GM21619 (cell line): ENCODE data around the gene GSDME.

Experiments used
- ATAC-seq: cut with Tn5 transposase; IDR thresholded peaks from one replicate; pipeline ENCODE4 v1.9.1; 2021; ENCODE audit not compliant: unreplicated experiment

GSDME gene

GRCh38 chr7:24773646-24774045 is 16.4 kb upstream of the GSDME start:
- no peak for ATAC-seq

GRCh38 chr7:24769851-24770250 is 12.6 kb upstream of the GSDME start:
- ATAC-seq = no peak

GRCh38 chr7:24769014-24769830 is 12.0 kb upstream of the GSDME start:
- ATAC-seq = no peak

- no peak for ATAC-seq
Observed at GRCh38 chr7:24767878-24768569, 10.8 kb upstream of the GSDME start.

GRCh38 chr7:24764972-24765744 is 7.9 kb upstream of the GSDME start:
- no peak for ATAC-seq

GRCh38 chr7:24764011-24764410 is 6.7 kb upstream of the GSDME start:
- no peak for ATAC-seq

GRCh38 chr7:24763303-24763901 is 6.1 kb upstream of the GSDME start:
- no peak for ATAC-seq

- no peak for ATAC-seq
Observed at GRCh38 chr7:24762771-24763170, 5.5 kb upstream of the GSDME start.

- ATAC-seq = no peak
Observed at GRCh38 chr7:24760968-24761367, 3.7 kb upstream of the GSDME start.

GRCh38 chr7:24756545-24757352 is 515 bp downstream of the GSDME start:
- peak; percentile 11 for ATAC-seq

- ATAC-seq = peak; percentile 64
Observed at GRCh38 chr7:24755541-24756407, 1.5 kb downstream of the GSDME start.

GRCh38 chr7:24754906-24755506 is 2.3 kb downstream of the GSDME start:
- no peak for ATAC-seq

GRCh38 chr7:24752073-24752800 is 5.0 kb downstream of the GSDME start:
- ATAC-seq = no peak

- no peak for ATAC-seq
Observed at GRCh38 chr7:24751484-24751883, 5.8 kb downstream of the GSDME start.

GRCh38 chr7:24750441-24751055 is 6.7 kb downstream of the GSDME start:
- ATAC-seq = no peak

GRCh38 chr7:24748521-24748920 is 8.7 kb downstream of the GSDME start:
- no peak for ATAC-seq

- ATAC-seq = no peak
Observed at GRCh38 chr7:24745355-24745754, 11.9 kb downstream of the GSDME start.

GRCh38 chr7:24743471-24743870 is 13.8 kb downstream of the GSDME start:
- no peak for ATAC-seq
